ENCODE results near the gene TMEM59.
"Not testable (repeated sequence)": the region's sequence is repeated elsewhere in the genome, so short reads cannot be mapped to it uniquely, and the experiment has no call there.

Gene TMEM59

GRCh38 chr1:54080598-54081049, 27.6 kb upstream of the TMEM59 start:
- no peak overlapping the region for H3K4me3 ChIP-seq (ENCODE audit: low read length)
- no peak for TF ChIP-seq ZNF274 (IDR thresholded peaks at IDR 0.05; ENCODE audit: low read depth, low read length)

GRCh38 chr1:54077359-54077758, 24.4 kb upstream of the TMEM59 start:
- TF ChIP-seq ZNF274 (IDR thresholded peaks at IDR 0.05; ENCODE audit: low read depth, low read length), result no peak
- H3K4me3 ChIP-seq (ENCODE audit: low read length), result no peak overlapping the region

- TF ChIP-seq ZNF274 (IDR thresholded peaks at IDR 0.05; ENCODE audit: low read depth, low read length), result no peak
Observed at GRCh38 chr1:54070171-54070837, 17.3 kb upstream of the TMEM59 start.

GRCh38 chr1:54069791-54070170, 16.8 kb upstream of the TMEM59 start:
- TF ChIP-seq ZNF274 (IDR thresholded peaks at IDR 0.05; ENCODE audit: low read depth, low read length), result no peak
- H3K4me3 ChIP-seq (ENCODE audit: low read length), result no peak overlapping the region

More at GRCh38 chr1:54070171-54070837, 17.3 kb upstream of the TMEM59 start:
- no peak overlapping the region for H3K4me3 ChIP-seq (ENCODE audit: low read length)

GRCh38 chr1:54064299-54064698, 11.3 kb upstream of the TMEM59 start:
- no peak for TF ChIP-seq ZNF274 (IDR thresholded peaks at IDR 0.05; ENCODE audit: low read depth, low read length)
- H3K4me3 ChIP-seq (ENCODE audit: low read length), result no peak overlapping the region

GRCh38 chr1:54054438-54054749, 1.4 kb upstream of the TMEM59 start:
- no peak for TF ChIP-seq ZNF274 (IDR thresholded peaks at IDR 0.05; ENCODE audit: low read depth, low read length)
- peak overlapping the region; percentile 77 for H3K4me3 ChIP-seq (ENCODE audit: low read length)

GRCh38 chr1:54053745-54054437, 887 bp upstream of the TMEM59 start:
- no peak for TF ChIP-seq ZNF274 (IDR thresholded peaks at IDR 0.05; ENCODE audit: low read depth, low read length)
- peak overlapping the region; percentile 77 for H3K4me3 ChIP-seq (ENCODE audit: low read length)

- H3K4me3 ChIP-seq (ENCODE audit: low read length), result peak overlapping the region; percentile 78
- TF ChIP-seq ZNF274 (IDR thresholded peaks at IDR 0.05; ENCODE audit: low read depth, low read length), result no peak
Observed at GRCh38 chr1:54052431-54052933, 522 bp downstream of the TMEM59 start.

- TF ChIP-seq ZNF274 (IDR thresholded peaks at IDR 0.05; ENCODE audit: low read depth, low read length), result no peak
- peak overlapping the region; percentile 78 for H3K4me3 ChIP-seq (ENCODE audit: low read length)
Observed at GRCh38 chr1:54051933-54052430, 1.0 kb downstream of the TMEM59 start.

- H3K4me3 ChIP-seq (ENCODE audit: low read length), result not testable (repeated sequence)
Observed at GRCh38 chr1:54050435-54050834, 2.6 kb downstream of the TMEM59 start.

- peak overlapping the region; percentile 21; the same call in 1 of the 2 replicates for H3K4me3 ChIP-seq (ENCODE audit: low read length)
- no peak for TF ChIP-seq ZNF274 (IDR thresholded peaks at IDR 0.05; ENCODE audit: low read depth, low read length)
Observed at GRCh38 chr1:54047384-54048305, 5.4 kb downstream of the TMEM59 start.

- H3K4me3 ChIP-seq (ENCODE audit: low read length), result no peak overlapping the region
- TF ChIP-seq ZNF274 (IDR thresholded peaks at IDR 0.05; ENCODE audit: low read depth, low read length), result no peak
Observed at GRCh38 chr1:54046671-54047383, 6.2 kb downstream of the TMEM59 start.

- no peak for TF ChIP-seq ZNF274 (IDR thresholded peaks at IDR 0.05; ENCODE audit: low read depth, low read length)
- no peak overlapping the region for H3K4me3 ChIP-seq (ENCODE audit: low read length)
Observed at GRCh38 chr1:54045496-54045895, 7.5 kb downstream of the TMEM59 start.

- TF ChIP-seq ZNF274 (IDR thresholded peaks at IDR 0.05; ENCODE audit: low read depth, low read length), result no peak
- H3K4me3 ChIP-seq (ENCODE audit: low read length), result no peak overlapping the region
Observed at GRCh38 chr1:54041806-54042205, 11.2 kb downstream of the TMEM59 start.

Measured in GM08714 (cell line).